Measurements from ENCODE around the gene KLHL24. TPM values are rescaled to one million over a fixed set of nuclear protein-coding genes. Genes with fewer than 3 reads are reported as not detected.

The KLHL24 gene
- polyA plus RNA-seq, 1 donor (not counting 4 experiments of a cell fraction or from before 2014, with no cell fraction given): 12.0 TPM

DNA sequence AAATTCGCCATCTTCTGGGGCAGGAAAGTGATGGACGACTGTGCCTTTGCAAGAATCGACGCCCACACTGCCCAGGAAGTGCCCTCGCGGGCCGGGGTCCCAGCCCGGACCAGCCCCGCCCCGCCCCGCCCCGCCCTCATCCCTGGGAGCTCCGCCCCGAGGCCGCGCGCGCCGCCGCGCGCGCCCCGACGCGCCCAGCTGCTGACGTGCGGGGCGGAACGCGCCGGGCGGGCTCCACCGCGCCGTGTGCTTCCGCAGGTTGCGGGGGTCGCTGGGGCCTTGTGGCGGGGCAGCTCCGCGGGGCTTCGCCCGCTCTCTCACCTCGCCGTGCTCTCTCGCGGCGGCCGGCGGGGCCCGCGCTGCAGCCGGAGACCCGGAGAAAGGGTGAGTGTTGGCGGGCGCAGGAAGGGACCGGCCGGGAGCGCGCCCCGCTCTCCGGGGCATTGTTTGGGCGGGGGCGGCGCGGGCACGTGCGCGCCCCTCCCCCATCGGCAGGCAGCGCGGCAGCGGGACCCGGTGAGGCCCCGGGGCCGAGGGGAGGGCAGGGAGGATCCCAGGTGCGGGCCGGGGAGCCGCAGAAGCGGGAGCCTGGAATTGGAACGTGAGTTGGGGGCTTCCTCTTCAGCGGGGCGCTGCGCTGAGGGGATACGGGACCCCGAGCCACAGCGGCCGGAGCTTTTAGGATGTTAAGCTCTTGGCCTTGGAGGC lies 62.3 kb downstream of the KLHL24 start, which contains the start of gene YEATS2:
YEATS2 (plus strand) TSS at position 188 of the 708 bp plus-strand sequence. CDS start 17,366 bp downstream, outside the sequence.
- H3K4me2 ChIP-seq (ENCODE audit: control insufficient read depth, extremely low read depth, insufficient read depth, low read depth, low read length): peak within 1 kb of the TSS; percentile 95
- peaks cover 11% of the 10 kb centered on the region for H3K4me1 ChIP-seq (ENCODE audit: control insufficient read depth, extremely low read depth, insufficient read depth, low read length)
- H3K27me3 ChIP-seq (ENCODE audit: control insufficient read depth, extremely low read depth, insufficient read depth, low read length): no peaks in the 10 kb centered on the region
- dilution Hi-C loops (cut with MboI; ENCODE audit: extremely low pct_ligation_motif_present, low sequenced_read_pairs): no loop called here
- peaks cover 50% of the 10 kb centered on the region for H3K79me2 ChIP-seq (ENCODE audit: control insufficient read depth, insufficient read depth, low read length)
- H3K9ac ChIP-seq (ENCODE audit: control insufficient read depth, extremely low read depth, insufficient read depth, low read length): peak within 1 kb of the TSS; percentile 92
- H4K20me1 ChIP-seq (ENCODE audit: control insufficient read depth, extremely low read depth, insufficient read depth, low read length): no peaks in the 10 kb centered on the region
- H3K9me3 ChIP-seq (ENCODE audit: control insufficient read depth, low read depth, low read length): no peaks in the 10 kb centered on the region
- H3K9me1 ChIP-seq (ENCODE audit: control insufficient read depth, extremely low read depth, insufficient read depth, low read length): no peaks in the 10 kb centered on the region
- H3K27ac ChIP-seq (ENCODE audit: control insufficient read depth, insufficient read depth, low read length): peak within 1 kb of the TSS; percentile 82
- DNase-seq (ENCODE audit: low read depth, low spot score) (no peak), FAIRE-seq (no peak)
- peak within 1 kb of the TSS; percentile 82 to 94 (median 90) for H3K4me3 ChIP-seq (ENCODE audit: control insufficient read depth in 2 of 3, extremely low read depth in 1 of 3, insufficient read depth in 2 of 3, low read depth in 1 of 3, low read length in 3 of 3)
- H3K36me3 ChIP-seq (ENCODE audit: control insufficient read depth in 2 of 2, extremely low read depth in 1 of 2, insufficient read depth in 2 of 2, low read length in 2 of 2): no peaks in the 10 kb centered on the region
- H2AFZ ChIP-seq (ENCODE audit: control insufficient read depth, low read length): peak within 1 kb of the TSS; percentile 93
- TF ChIP-seq, protein P1, sequence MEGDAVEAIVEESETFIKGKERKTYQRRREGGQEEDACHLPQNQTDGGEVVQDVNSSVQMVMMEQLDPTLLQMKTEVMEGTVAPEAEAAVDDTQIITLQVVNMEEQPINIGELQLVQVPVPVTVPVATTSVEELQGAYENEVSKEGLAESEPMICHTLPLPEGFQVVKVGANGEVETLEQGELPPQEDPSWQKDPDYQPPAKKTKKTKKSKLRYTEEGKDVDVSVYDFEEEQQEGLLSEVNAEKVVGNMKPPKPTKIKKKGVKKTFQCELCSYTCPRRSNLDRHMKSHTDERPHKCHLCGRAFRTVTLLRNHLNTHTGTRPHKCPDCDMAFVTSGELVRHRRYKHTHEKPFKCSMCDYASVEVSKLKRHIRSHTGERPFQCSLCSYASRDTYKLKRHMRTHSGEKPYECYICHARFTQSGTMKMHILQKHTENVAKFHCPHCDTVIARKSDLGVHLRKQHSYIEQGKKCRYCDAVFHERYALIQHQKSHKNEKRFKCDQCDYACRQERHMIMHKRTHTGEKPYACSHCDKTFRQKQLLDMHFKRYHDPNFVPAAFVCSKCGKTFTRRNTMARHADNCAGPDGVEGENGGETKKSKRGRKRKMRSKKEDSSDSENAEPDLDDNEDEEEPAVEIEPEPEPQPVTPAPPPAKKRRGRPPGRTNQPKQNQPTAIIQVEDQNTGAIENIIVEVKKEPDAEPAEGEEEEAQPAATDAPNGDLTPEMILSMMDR (optimal IDR thresholded peaks at IDR 0.05 in 1 of 3, IDR thresholded peaks at IDR 0.05 in 1 of 3, conservative IDR thresholded peaks at IDR 0.05 in 1 of 3; ENCODE audit: extremely low read depth in 1 of 3, insufficient read depth in 2 of 3, low read length in 3 of 3): no peak
- TF ChIP-seq EZH2 (IDR thresholded peaks at IDR 0.05; ENCODE audit: low read length): no peak

DNA sequence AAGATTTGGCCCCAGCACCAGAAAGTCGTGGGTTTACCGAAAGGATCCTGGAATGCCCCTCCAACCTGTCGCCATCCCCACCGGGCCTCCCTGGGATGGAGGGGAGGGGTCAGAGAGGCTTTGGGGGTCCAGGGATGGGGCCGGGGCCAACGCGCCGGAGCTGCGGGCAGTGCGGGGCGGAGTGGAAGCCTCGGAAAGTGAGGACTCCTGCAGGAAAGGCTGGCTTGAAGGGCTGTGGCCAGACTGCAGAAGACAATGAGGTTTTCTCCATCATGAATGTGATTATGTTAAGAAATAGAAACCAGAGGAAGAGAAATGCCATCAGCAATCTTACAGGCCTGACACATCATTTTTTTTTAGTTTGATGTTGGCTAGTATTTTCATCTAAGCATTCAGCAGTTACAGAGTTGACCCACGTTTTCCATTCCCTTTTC lies 62.9 kb downstream of the KLHL24 start:
- H3K9ac ChIP-seq (ENCODE audit: control insufficient read depth, extremely low read depth, insufficient read depth, low read length): peak overlapping the region; percentile 92
- peak overlapping the region; percentile 82 for H3K27ac ChIP-seq (ENCODE audit: control insufficient read depth, insufficient read depth, low read length)
- H3K9me1 ChIP-seq (ENCODE audit: control insufficient read depth, extremely low read depth, insufficient read depth, low read length): no peaks in the 10 kb centered on the region
- H3K9me3 ChIP-seq (ENCODE audit: control insufficient read depth, low read depth, low read length): no peaks in the 10 kb centered on the region
- H3K79me2 ChIP-seq (ENCODE audit: control insufficient read depth, insufficient read depth, low read length): peaks cover 55% of the 10 kb centered on the region
- H3K4me1 ChIP-seq (ENCODE audit: control insufficient read depth, extremely low read depth, insufficient read depth, low read length): peaks cover 11% of the 10 kb centered on the region
- no peak for DNase-seq (ENCODE audit: low read depth, low spot score)
- H3K27me3 ChIP-seq (ENCODE audit: control insufficient read depth, extremely low read depth, insufficient read depth, low read length): no peaks in the 10 kb centered on the region
- no peak for FAIRE-seq
- no peaks in the 10 kb centered on the region for H4K20me1 ChIP-seq (ENCODE audit: control insufficient read depth, extremely low read depth, insufficient read depth, low read length)
- no peak for TF ChIP-seq EZH2 (IDR thresholded peaks at IDR 0.05; ENCODE audit: low read length)
- TF ChIP-seq, protein P1 (optimal IDR thresholded peaks at IDR 0.05 in 1 of 3, IDR thresholded peaks at IDR 0.05 in 1 of 3, conservative IDR thresholded peaks at IDR 0.05 in 1 of 3; ENCODE audit: extremely low read depth in 1 of 3, insufficient read depth in 2 of 3, low read length in 3 of 3): no peak
- H3K4me2 ChIP-seq (ENCODE audit: control insufficient read depth, extremely low read depth, insufficient read depth, low read depth, low read length): peak overlapping the region; percentile 95
- peak overlapping the region; percentile 82 to 94 (median 90) for H3K4me3 ChIP-seq (ENCODE audit: control insufficient read depth in 2 of 3, extremely low read depth in 1 of 3, insufficient read depth in 2 of 3, low read depth in 1 of 3, low read length in 3 of 3)
- H3K36me3 ChIP-seq (ENCODE audit: control insufficient read depth in 2 of 2, extremely low read depth in 1 of 2, insufficient read depth in 2 of 2, low read length in 2 of 2): no peaks in the 10 kb centered on the region
- H2AFZ ChIP-seq (ENCODE audit: control insufficient read depth, low read length): peak overlapping the region; percentile 58
- dilution Hi-C loops (cut with MboI; ENCODE audit: extremely low pct_ligation_motif_present, low sequenced_read_pairs): no loop called here
